GM12878 (cell line): ENCODE data around the gene DAD1. TPM values are rescaled to one million over a fixed set of nuclear protein-coding genes. Genes with fewer than 3 reads are reported as not detected.

Experiments used
- ATAC-seq: fragments of 200-7000 bp; cut with Tn5 transposase; 3 replicates; pipeline ENCODE4 v1.9.1; 2020; ENCODE audit warnings: mild to moderate bottlenecking, moderate library complexity
- BruUV-seq: library from RNA; stranded (reverse); fragments of 400-500 nt; replicated peaks from 2 replicates; lab custom pipeline; 2021; lab: Mats Ljungman, UMichigan
- CTCF ChIA-PET: fragments of 300-600 bp; sonication (Branson Sonifier 250); formaldehyde crosslinking; extraction: SDS; loops from one replicate; lab custom pipeline; 2021; ENCODE audit warnings: inconsistent platforms; lab: Yijun Ruan, JAX
- POLR2A ChIA-PET: fragments of 350-600 bp; formaldehyde crosslinking; extraction: SDS; loops from one replicate; lab custom pipeline; 2021; ENCODE audit warnings: inconsistent platforms; lab: Charles Lee
- RAD21 ChIA-PET: fragments of 300-600 bp; sonication (Branson Sonifier 250); formaldehyde crosslinking; loops from one replicate; lab custom pipeline; 2023; ENCODE audit warnings: antibody characterized with exemption; ENCODE audit not compliant: unreplicated experiment; lab: Charles Lee
- SMC1A ChIA-PET: fragments of 300-600 bp; sonication (Branson Sonifier 250); formaldehyde crosslinking; loops from one replicate; lab custom pipeline; 2023; ENCODE audit not compliant: unreplicated experiment, uncharacterized antibody; lab: Charles Lee
- DNase-seq: peaks from one replicate; pipeline ENCODE4 v3.0.0-alpha.2; 2011; ENCODE audit warnings: low read depth, low spot score
- FAIRE-seq: peaks from 3 replicates; lab custom pipeline; 2011; peaks lifted over from hg19 to GRCh38; lab: Jason Lieb, UNC
- H2AFZ ChIP-seq: 2 replicates; pipeline ENCODE4 v1.6.0; 2011; ENCODE audit warnings: low read depth, low read length, control low read depth; ENCODE audit not compliant: control insufficient read depth
- H3K27ac ChIP-seq: 2 replicates; pipeline ENCODE4 v1.5.1; 2011; ENCODE audit warnings: control low read depth; ENCODE audit not compliant: control insufficient read depth, insufficient read depth
- H3K27me3 ChIP-seq, 2 experiments: replicated peaks in 1 of 2; 2 replicates each; pipeline versions ENCODE4 v1.6.0 to v1.6.1; 2011; ENCODE audit warnings: low read length in 1 of 2; ENCODE audit not compliant: control insufficient read depth in 2 of 2, insufficient read depth in 2 of 2
- H3K36me3 ChIP-seq, 2 experiments: 2 replicates each; pipeline ENCODE4 v1.5.1; 2011; ENCODE audit warnings: low read length in 1 of 2; ENCODE audit not compliant: control insufficient read depth in 2 of 2, insufficient read depth in 2 of 2
- H3K4me1 ChIP-seq: 2 replicates; pipeline ENCODE4 v1.6.1; 2011; ENCODE audit warnings: mild to moderate bottlenecking, low read length, moderate library complexity, mixed read lengths; ENCODE audit not compliant: control insufficient read depth, insufficient read depth
- H3K4me2 ChIP-seq: 2 replicates; pipeline ENCODE4 v1.6.0; 2011; ENCODE audit warnings: control low read depth; ENCODE audit not compliant: control insufficient read depth, insufficient read depth
- H3K4me3 ChIP-seq: fragments of 200-600 bp; sonication (generic); 2 replicates; pipeline ENCODE4 v1.5.1; 2016
- H3K79me2 ChIP-seq: 2 replicates; pipeline ENCODE4 v1.6.0; 2011; ENCODE audit warnings: low read length; ENCODE audit not compliant: control insufficient read depth, insufficient read depth
- H3K9ac ChIP-seq: 2 replicates; pipeline ENCODE4 v1.8.0; 2011; ENCODE audit warnings: low read length, control low read depth, mixed read lengths; ENCODE audit not compliant: control insufficient read depth, insufficient read depth
- H3K9me3 ChIP-seq: replicated peaks from 3 replicates; pipeline ENCODE4 v1.5.1; 2011; ENCODE audit warnings: mild to moderate bottlenecking, low read length; ENCODE audit not compliant: control insufficient read depth, insufficient read depth
- H4K20me1 ChIP-seq: 2 replicates; pipeline ENCODE4 v1.6.0; 2011; ENCODE audit not compliant: control insufficient read depth, insufficient read depth
- GATAD2B ChIP-seq: fragments of 450-650 bp; conservative IDR thresholded peaks from 2 replicates; pipeline ENCODE4 v1.6.1; 2017; ENCODE audit warnings: low read depth, mild to moderate bottlenecking, moderate library complexity
- SRF ChIP-seq, 2 experiments: IDR thresholded peaks; 2 replicates each; pipeline ENCODE4 v1.6.1; 2011; ENCODE audit warnings: low read depth in 2 of 2, low read length in 2 of 2, mild to moderate bottlenecking in 1 of 2, moderate library complexity in 1 of 2
- WGBS: methylation state at CpG from one replicate; pipeline ENCODE4 v1.1.6; 2016; ENCODE audit warnings: low lambda C conversion rate; ENCODE audit not compliant: insufficient replicate concordance, insufficient coverage; ENCODE audit errors: missing lambda C conversion rate; 5-methylcytosine and 5-hydroxymethylcytosine counted together
- in situ Hi-C: fragments of 300-500 bp; cut with MboI; formaldehyde crosslinking; loops from 9 replicates; pipeline ENCODE4 v1.14.3; 2018; ENCODE audit warnings: mixed read lengths
- intact Hi-C: fragments of 100-400 bp; cut with micrococcal nuclease; formaldehyde crosslinking; loops from one replicate; pipeline ENCODE4 v1.14.2; 2022; ENCODE audit not compliant: unreplicated experiment
- polyA plus RNA-seq, 11 experiments: library from polyadenylated mRNA; depleted of rRNA in 4 of 11; unstranded in 6 of 11; stranded (reverse) in 5 of 11; fragments of >200 nt; fragmentation: Nextera tagmentation in 4 of 11; fragmentation: Illumina TruSeq in 1 of 11; extraction: Ambion mirVana in 4 of 11; extraction: Trizol in 1 of 11; gene quantifications; 1 replicate in 1 of 11; 2 replicates in 10 of 11; pipeline versions ENCODE4 v1.2.1 to v1.2.3, GENCODE V29; 2011 to 2016; ENCODE audit warnings: inconsistent platforms in 2 of 11, missing spikeins in 2 of 11, low read depth in 1 of 11
- total RNA-seq, 4 experiments: library from RNA; depleted of rRNA in 3 of 4; stranded (reverse); fragments of >200 nt in 3 of 4; fragmentation: Illumina TruSeq in 1 of 4; extraction: Trizol in 1 of 4; gene quantifications; 2 replicates each; pipeline versions ENCODE4 v1.2.1 to v1.2.3, GENCODE V29; 2013 to 2021
- TF ChIP-seq, protein P1 (sequence below): IDR thresholded peaks from 2 replicates; pipeline ENCODE4 v1.6.1; 2012; ENCODE audit warnings: low read depth, low read length, improper control_type of control experiment
- TF ChIP-seq, protein P2 (sequence below), 3 experiments: IDR thresholded peaks in 2 of 3; conservative IDR thresholded peaks in 1 of 3; 2 replicates each; pipeline ENCODE4 v1.5.1; 2011; ENCODE audit warnings: low read depth in 3 of 3, low read length in 3 of 3, mild to moderate bottlenecking in 3 of 3, control low read depth in 2 of 3, moderate library complexity in 2 of 3, inconsistent platforms in 1 of 3, mixed read lengths in 1 of 3; ENCODE audit not compliant: control insufficient read depth in 2 of 3, insufficient read depth in 1 of 3; ENCODE audit errors: extremely low read depth in 1 of 3

Gene DAD1
- total and polyA plus RNA-seq, 10 of the 15 experiments (the other 5 are each of a cell fraction or from before 2014, with no cell fraction given): 161 to 920 (median 319) TPM

DNA sequence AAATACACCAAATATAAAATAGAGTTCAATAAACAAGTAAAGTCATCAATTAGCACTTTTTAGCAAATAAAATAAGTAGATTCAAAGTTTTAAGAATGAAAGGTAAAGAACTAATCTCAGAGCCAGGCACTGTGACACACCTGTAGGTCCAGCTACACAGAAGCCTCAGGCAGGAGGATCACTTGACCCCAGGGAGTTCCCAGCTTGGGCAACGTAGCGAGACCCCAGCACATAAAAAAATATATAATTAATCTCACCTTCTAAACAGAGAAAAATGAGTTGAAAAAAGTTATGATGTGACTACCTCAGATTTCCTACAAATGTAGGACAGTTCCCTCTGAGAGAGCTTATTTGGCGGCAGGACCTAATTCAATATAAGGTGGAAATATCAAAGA is 19.3 kb downstream of the DAD1 start:
- SMC1A ChIA-PET: interaction anchor here (0.6 to 6.6 kb wide), 87 partner anchors 9 to 417 kb away, joined by 3 to 134 read pairs (median 5); partner anchors contain the start of genes DAD1, OR6J1, OXA1L and SLC7A7
- Histone ChIP-seq H2AFZ (no peak overlapping the region; the same call in 1 of the 2 replicates), H3K79me2 (peaks cover 33% of the 10 kb centered on the region), H3K36me3 (peaks cover 0 to 4% of the 10 kb centered on the region in 2 experiments; a peak in 2 of 4 replicates), H3K27me3 (no peaks in the 10 kb centered on the region), H3K4me3 (peak overlapping the region; percentile 30), H3K4me1 (peaks cover 49% of the 10 kb centered on the region), H3K27ac (peak overlapping the region; percentile 97)
- DNase-seq (no peak), ATAC-seq (peak; percentile 17; the same call in 1 of the 3 replicates)
- TF ChIP-seq SRF (IDR thresholded peaks at IDR 0.05; ENCODE audit: low read depth in 2 of 2, low read length in 2 of 2): no peak
- TF ChIP-seq, protein P1, sequence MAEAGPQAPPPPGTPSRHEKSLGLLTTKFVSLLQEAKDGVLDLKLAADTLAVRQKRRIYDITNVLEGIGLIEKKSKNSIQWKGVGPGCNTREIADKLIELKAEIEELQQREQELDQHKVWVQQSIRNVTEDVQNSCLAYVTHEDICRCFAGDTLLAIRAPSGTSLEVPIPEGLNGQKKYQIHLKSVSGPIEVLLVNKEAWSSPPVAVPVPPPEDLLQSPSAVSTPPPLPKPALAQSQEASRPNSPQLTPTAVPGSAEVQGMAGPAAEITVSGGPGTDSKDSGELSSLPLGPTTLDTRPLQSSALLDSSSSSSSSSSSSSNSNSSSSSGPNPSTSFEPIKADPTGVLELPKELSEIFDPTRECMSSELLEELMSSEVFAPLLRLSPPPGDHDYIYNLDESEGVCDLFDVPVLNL: no peak
- TF ChIP-seq, protein P2, sequence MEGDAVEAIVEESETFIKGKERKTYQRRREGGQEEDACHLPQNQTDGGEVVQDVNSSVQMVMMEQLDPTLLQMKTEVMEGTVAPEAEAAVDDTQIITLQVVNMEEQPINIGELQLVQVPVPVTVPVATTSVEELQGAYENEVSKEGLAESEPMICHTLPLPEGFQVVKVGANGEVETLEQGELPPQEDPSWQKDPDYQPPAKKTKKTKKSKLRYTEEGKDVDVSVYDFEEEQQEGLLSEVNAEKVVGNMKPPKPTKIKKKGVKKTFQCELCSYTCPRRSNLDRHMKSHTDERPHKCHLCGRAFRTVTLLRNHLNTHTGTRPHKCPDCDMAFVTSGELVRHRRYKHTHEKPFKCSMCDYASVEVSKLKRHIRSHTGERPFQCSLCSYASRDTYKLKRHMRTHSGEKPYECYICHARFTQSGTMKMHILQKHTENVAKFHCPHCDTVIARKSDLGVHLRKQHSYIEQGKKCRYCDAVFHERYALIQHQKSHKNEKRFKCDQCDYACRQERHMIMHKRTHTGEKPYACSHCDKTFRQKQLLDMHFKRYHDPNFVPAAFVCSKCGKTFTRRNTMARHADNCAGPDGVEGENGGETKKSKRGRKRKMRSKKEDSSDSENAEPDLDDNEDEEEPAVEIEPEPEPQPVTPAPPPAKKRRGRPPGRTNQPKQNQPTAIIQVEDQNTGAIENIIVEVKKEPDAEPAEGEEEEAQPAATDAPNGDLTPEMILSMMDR (IDR thresholded peaks at IDR 0.05 in 2 of 3, conservative IDR thresholded peaks at IDR 0.05 in 1 of 3; ENCODE audit: control insufficient read depth in 2 of 3, extremely low read depth in 1 of 3, insufficient read depth in 1 of 3, low read depth in 3 of 3, low read length in 3 of 3): no peak
- no peak for TF ChIP-seq GATAD2B
- TF ChIP-seq, all 136 proteins: peak for 0
- H3K4me2 ChIP-seq: peak overlapping the region; percentile 67
- intact Hi-C loops: loop anchor here (1.0 to 5.0 kb wide), 12 partner anchors 12 to 488 kb away; partner anchors contain the start of genes CDH24, OR6J1 and OXA1L
- in situ Hi-C loops: loop anchor here (5.0 kb wide), 6 partner anchors 83 to 413 kb away; partner anchors contain the start of gene AJUBA
- BruUV-seq: TSS peak; percentile 62
- peak overlapping the region; percentile 65 for H3K9ac ChIP-seq
- RAD21 ChIA-PET: interaction anchor here (0.6 to 11.3 kb wide), 83 partner anchors 9 to 417 kb away, joined by 3 to 190 read pairs (median 6); partner anchors contain the start of genes ABHD4, DAD1, LRP10 and OXA1L
- no peak for FAIRE-seq
- CTCF ChIA-PET: interaction anchor here (0.6 to 12.5 kb wide), 101 partner anchors 10 to 486 kb away, joined by 3 to 236 read pairs (median 6); partner anchors contain the start of genes ABHD4, AJUBA, DAD1 and LRP10
- no peaks in the 10 kb centered on the region for H3K9me3 ChIP-seq
- POLR2A ChIA-PET: interaction anchor here (0.6 to 5.3 kb wide), 23 partner anchors 11 to 261 kb away, joined by 3 to 74 read pairs (median 4); partner anchors contain the start of gene DAD1
- WGBS: 13% methylated on average over 3 of the region's 3 CpGs
- no peaks in the 10 kb centered on the region for H4K20me1 ChIP-seq
